H1 (cell line): ENCODE results near the gene CXCL6.
A peak's percentile ranks its signal among the peaks of the same experiment; 100 is the strongest.

Experiments used
- CHD1 ChIP-seq: IDR thresholded peaks from 2 replicates; pipeline ENCODE4 v1.6.1; 2012; ENCODE audit warnings: low read depth, low read length, improper control_type of control experiment
- CREB1 ChIP-seq: IDR thresholded peaks from 2 replicates; pipeline ENCODE4 v1.6.1; 2012; ENCODE audit warnings: inconsistent platforms
- EP300 ChIP-seq, 2 experiments: IDR thresholded peaks; 1 replicate in 1 of 2; 2 replicates in 1 of 2; pipeline ENCODE4 v1.6.1; 2011 to 2012; ENCODE audit warnings: low read depth in 2 of 2, low read length in 2 of 2, mild to moderate bottlenecking in 2 of 2, borderline replicate concordance in 1 of 2, inconsistent platforms in 1 of 2, moderate library complexity in 1 of 2
- POLR2A ChIP-seq, 2 experiments: IDR thresholded peaks; 1 replicate in 1 of 2; 2 replicates in 1 of 2; pipeline ENCODE4 v1.6.1; 2011; ENCODE audit warnings: low read depth in 2 of 2, low read length in 2 of 2, mild to moderate bottlenecking in 2 of 2; ENCODE audit errors: control extremely low read depth in 1 of 2
- TAF1 ChIP-seq: IDR thresholded peaks from 2 replicates; pipeline ENCODE4 v1.6.1; 2011; ENCODE audit warnings: mild to moderate bottlenecking, low read depth, low read length
- TF ChIP-seq, protein P1 (sequence below), 3 experiments: IDR thresholded peaks; 1 replicate in 2 of 3; 2 replicates in 1 of 3; pipeline versions ENCODE4 v1.5.1 to v1.6.1; 2011; ENCODE audit warnings: low read length in 3 of 3, mild to moderate bottlenecking in 3 of 3, inconsistent platforms in 2 of 3, low read depth in 1 of 3, moderate library complexity in 1 of 3; ENCODE audit not compliant: insufficient read depth in 1 of 3; ENCODE audit errors: control extremely low read depth in 1 of 3

DNA sequence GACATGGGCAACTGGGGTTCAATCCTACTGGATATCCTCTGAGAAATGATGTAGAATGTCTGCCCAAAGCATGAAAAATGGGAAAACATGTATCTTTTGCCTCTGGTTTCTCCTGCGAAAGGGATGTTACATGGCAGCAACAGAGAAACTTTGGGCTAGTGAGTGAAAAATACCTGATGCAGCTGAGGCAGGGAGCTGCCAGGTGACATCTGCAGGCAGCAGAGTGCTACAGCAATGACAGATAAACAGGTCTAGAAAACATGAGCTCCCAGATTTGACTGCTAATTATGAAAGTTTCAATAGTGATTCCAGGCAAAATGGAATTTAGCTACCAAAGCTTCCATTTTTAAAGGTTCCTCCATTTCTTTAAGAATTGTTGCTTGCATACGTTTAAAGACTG is 27.9 kb downstream of the CXCL6 start:
- no peak for TF ChIP-seq POLR2A (IDR thresholded peaks at IDR 0.05; ENCODE audit: control extremely low read depth in 1 of 2, low read depth in 2 of 2, low read length in 2 of 2)
- no peak for TF ChIP-seq CREB1
- TF ChIP-seq, protein P1, sequence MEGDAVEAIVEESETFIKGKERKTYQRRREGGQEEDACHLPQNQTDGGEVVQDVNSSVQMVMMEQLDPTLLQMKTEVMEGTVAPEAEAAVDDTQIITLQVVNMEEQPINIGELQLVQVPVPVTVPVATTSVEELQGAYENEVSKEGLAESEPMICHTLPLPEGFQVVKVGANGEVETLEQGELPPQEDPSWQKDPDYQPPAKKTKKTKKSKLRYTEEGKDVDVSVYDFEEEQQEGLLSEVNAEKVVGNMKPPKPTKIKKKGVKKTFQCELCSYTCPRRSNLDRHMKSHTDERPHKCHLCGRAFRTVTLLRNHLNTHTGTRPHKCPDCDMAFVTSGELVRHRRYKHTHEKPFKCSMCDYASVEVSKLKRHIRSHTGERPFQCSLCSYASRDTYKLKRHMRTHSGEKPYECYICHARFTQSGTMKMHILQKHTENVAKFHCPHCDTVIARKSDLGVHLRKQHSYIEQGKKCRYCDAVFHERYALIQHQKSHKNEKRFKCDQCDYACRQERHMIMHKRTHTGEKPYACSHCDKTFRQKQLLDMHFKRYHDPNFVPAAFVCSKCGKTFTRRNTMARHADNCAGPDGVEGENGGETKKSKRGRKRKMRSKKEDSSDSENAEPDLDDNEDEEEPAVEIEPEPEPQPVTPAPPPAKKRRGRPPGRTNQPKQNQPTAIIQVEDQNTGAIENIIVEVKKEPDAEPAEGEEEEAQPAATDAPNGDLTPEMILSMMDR (IDR thresholded peaks at IDR 0.05; ENCODE audit: control extremely low read depth in 1 of 3, insufficient read depth in 1 of 3, low read depth in 1 of 3, low read length in 3 of 3) = peak; percentile 67 to 81 (median 68)
- no peak for TF ChIP-seq CHD1
- no peak for TF ChIP-seq TAF1
- TF ChIP-seq EP300 (IDR thresholded peaks at IDR 0.05; ENCODE audit: borderline replicate concordance in 1 of 2, low read depth in 2 of 2, low read length in 2 of 2) = no peak
